NCI-H82 treated with DMSO at 0.1 percent for 48 hours (cell line): ENCODE measurements around the gene HAAO.
"Not testable (repeated sequence)": the region's sequence is repeated elsewhere in the genome, so short reads cannot be mapped to it uniquely, and the experiment has no call there.

Experiments
- DNase-seq: peaks from one replicate; lab custom pipeline; 2025; ENCODE audit not compliant: unreplicated experiment; lab: John Stamatoyannopoulos, UW

Gene HAAO

DNA sequence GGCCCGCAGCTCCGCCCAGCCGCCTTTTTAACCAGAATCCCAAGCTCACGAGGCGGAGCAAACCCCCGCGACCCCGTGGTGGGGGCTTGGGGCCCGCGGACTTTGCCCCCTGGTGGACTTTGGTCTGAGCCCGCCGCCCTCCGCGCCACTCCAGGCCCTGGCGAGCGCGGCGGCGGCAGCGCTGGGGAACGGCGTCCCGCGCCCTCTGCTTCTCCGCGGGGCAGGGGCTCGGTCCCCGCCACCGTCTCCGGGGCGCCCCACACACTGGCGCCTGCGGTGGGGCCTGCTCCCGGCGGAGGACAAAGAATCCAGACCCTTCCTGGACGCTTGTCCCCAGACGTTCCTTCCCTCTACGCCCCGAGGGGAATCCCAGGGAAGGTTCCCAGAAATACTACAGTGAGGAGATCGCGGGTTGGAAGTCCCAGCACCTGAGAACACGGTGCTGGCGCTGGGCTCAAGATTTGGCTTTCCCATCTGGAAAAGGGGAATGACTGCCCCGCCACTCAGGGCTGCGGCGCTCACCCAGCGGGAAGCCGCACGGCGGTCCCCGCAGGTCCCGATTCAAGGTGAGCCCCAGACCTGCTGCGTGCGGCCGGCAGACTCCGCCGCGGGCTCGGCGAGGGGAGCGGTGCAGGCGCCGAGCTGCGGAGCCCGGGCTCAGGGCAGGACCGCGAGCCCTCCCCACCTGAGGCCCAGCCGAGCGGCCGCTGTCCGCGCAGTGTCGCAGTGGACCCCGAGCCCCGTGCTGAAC is at the start of gene HAAO:
TSS of gene HAAO (minus strand) at position 1 of the 751 bp plus-strand sequence. CDS start 47 bp downstream, outside the sequence.
- no peak for DNase-seq

DNA sequence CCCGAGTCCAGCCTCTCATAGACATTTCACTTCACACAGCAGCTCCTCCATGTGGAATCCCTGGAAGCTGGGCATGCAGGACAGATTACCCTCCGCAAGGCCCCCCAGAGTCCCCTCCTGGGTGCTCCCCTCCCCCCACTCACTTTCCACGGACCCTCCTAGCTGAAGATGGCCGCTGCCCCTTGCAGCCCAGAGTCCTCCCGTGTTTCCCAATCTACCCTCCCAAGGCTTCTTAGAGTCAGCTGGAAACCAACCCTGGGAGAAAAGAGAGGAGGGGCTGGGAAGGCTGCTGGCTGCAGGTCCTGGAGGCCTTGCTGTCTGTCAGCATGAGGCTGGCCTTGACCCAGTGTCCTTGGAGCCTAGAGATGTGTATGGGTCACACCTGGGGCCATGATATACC is 49.0 kb upstream of the HAAO start:
- no peak for DNase-seq

DNA sequence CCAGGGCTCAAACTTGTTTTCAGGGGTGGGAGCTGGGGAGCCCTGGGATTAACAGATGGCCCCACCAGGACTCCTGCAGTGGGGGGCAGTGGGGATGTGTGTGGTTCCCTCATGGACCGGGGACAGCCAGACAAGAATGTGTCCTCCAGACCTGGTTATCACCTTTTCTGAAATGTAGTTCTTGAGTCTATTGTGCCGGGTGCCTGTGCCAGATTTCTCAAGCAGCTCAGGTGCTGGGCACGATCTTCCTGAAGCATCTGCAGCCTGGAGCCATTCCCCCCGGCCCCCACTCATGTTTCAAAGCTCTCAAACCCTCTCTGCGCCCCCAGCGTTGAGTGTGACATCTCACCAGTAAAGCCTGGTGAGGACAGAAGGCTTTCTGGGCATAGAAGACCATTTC is 48.4 kb upstream of the HAAO start:
- DNase-seq: no peak

DNA sequence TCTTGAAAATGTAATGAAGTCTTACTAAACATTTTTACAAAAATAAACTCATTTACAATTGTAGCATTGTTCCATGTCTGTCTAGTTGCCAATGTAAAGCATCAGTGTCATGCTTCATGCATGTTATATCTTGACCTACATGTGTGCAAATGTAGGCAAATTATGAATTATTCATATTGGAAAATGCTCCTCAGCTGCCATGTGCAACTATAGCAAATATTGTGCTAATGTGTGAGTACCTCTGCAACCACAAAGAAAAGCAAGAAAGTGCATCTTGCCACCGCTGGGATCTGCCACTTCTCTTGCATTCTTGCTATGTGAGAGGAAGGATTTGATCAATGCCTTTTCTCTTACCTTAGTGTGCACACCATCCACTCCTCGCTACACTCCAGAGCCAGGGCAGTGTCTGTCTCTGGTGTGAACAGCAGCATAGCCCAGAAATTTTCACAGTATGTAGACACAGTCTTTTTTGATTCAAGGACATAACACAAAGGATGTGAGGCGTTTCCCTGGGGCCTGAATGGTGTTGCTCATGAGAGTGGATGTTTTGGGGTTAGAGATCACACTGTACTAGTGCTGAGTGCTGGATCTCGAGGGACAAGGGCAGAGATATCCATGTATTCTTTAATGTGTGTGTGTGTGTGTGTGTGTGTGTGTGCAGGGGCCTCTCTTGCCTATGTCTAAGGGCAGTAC is 47.6 kb upstream of the HAAO start:
- no peak for DNase-seq

DNA sequence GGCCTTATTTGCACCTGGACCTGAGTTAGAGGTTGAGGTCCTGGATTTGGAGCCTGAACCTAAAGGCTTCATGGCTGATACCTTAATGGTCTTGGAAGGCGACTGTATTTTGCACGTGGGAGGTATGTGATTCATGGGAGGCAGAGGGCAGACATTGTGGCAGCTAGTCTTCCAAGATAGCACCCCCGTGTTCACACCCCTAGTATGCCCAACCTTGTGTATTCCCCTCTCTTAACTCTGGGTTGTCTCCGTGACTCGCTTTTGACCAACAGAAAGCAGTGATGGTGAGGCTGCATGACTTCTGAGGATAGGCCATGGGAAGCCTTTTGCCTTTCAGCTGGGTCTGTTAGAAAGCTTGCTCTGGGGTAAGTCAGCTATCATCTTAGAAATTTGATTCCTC is 45.8 kb upstream of the HAAO start:
- DNase-seq: no peak

- DNase-seq: no peak
Measured at GRCh38 chr2:42835577-42836371, 43.4 kb upstream of the HAAO start.

- DNase-seq: no peak
Measured at GRCh38 chr2:42834161-42834560, 41.8 kb upstream of the HAAO start.

- DNase-seq: no peak
Measured at GRCh38 chr2:42832289-42832634, 39.9 kb upstream of the HAAO start.

DNA sequence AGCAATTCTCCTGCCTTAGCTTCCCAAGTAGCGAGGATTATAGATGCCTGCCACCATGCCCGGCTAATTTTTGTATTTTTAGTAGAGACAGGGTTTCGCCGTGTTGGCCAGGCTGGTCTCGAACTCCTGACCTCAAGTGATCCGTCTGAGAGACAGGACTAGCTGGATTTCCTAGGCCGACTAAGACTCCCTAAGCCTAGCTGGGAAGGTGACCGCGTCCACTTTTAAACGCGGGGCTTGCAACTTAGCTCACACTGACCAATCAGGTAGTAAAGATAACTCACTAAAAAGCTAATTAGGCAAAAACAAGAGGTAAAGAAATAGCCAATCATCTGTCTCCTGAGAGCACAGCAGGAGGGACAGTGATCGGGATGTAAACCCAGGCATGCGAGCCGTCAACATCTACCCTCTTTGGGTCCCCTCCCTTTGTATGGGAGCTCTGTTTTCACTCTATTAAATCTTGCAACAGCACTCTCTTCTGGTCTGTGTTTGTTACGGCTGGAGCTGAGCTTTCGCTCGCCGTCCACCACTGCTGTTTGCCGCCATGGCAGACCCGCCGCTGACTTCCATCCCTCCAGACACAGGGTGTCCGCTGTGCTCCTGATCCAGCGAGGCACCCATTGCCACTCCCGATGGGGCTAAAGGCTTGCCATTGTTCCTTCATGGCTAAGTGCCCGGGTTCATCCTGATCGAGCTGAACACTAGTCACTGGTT is 39.3 kb upstream of the HAAO start:
- not testable (repeated sequence) for DNase-seq

GRCh38 chr2:42830922-42831574 is 38.7 kb upstream of the HAAO start:
- no peak for DNase-seq

DNA sequence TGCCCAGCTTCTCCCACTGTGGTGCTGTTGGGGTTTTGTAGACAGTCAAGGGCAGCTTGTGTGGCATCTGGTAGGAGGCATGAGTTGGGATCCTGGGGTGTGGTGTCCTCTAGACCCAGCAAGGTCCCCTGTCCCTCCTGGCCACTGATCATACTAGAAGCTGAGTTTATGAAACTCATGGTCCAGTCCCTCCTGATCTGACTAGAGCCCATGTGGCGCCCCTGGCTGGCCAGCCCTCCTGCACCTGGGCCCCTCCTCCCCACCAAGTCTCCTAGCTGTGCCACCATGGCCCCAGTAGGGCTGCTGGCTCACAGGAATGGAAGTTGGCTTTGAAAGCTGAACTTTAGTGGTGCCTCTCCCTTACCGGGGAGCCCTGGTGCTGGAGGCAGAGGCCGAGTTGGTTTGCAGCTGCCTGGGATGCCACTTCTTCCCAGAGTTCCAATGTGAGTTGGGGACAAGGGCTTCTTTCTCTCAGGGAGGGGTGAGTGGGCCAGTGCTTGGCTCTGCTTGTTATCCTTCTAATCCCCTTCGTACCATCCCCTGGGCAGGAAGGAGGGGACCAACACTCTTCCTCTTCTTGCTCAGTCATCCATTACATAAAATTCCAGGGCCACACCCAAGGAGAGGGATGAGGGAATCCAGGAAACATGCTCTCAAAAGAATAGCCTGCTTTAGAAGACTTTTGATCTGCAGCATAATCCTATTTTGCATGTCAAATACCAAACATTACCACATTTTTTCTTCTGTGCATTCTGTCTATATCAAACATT is 37.5 kb upstream of the HAAO start:
- no peak for DNase-seq

GRCh38 chr2:42828487-42829425 is 36.4 kb upstream of the HAAO start:
- peak; percentile 36 for DNase-seq

GRCh38 chr2:42827647-42828486 is 35.5 kb upstream of the HAAO start:
- DNase-seq: peak; percentile 66

DNA sequence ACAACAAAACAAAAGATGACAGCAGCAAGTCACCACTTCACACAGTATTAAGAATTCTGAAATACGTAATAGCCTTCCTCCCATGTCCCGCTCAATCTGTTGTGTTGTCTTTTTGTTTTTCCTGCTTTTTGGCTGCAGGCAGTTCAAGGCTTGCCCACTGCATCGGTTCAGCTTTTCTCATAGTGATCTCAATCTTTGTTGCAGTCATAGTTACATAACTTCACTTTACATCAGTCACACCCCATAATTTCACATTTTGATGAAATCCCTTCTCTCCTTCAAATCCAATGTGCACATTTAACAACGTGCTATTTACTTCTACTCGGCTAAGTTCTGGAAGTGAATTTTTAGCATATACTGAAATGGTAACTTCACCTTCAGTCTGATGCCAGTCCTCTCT is 33.8 kb upstream of the HAAO start:
- DNase-seq: no peak

DNA sequence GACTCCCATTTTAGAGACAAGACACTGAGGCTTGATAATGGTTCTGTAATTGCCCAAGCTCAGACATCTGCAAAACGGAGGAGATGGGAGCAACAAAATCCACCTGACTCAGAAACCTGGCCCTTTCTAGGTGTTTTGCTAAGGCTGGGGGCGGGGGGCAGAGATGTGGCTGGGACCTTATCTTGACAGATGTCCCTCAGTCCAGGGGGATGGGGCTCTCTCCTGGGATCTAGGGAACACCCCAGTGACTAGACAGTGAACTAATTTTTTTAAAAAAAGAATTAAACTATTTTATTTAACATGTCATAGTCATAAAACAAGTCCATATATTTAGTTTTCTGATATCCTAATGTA is 32.0 kb upstream of the HAAO start:
- no peak for DNase-seq

DNA sequence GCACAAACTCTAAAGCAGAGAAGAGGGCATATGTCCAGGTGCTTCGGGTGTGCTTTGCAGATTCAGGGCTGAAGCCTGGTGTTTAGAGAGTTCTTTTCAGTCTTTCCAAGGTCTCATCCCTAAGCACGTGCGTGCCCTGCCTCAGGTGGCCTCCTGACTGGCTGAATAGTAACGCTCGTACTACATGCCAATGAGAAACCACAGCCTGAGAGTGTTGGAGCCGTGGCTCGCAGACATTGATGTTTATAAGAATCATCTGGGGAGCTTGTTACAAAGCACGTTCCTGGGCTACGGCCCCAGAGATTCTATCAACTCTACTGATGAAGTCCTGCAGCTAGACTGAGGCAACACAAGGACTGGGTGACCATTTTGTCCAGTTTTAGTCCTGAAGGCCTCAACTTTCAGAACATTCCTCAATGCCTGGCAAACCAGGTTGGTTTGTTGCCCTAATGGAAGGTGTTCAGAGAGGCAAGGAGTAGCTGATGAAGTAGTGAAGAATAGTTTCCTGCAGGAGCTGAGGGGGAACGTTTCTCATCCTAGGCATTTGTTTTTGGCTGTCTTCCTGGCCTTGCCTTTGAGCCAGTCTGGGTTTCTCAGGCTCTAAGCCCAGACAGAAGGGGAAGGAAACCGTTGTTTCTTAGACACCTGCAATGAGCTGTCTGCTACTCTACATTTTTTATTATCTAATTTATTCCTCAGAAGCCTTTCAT is 31.5 kb upstream of the HAAO start:
- no peak for DNase-seq

GRCh38 chr2:42819160-42819559 is 26.8 kb upstream of the HAAO start:
- no peak for DNase-seq

DNA sequence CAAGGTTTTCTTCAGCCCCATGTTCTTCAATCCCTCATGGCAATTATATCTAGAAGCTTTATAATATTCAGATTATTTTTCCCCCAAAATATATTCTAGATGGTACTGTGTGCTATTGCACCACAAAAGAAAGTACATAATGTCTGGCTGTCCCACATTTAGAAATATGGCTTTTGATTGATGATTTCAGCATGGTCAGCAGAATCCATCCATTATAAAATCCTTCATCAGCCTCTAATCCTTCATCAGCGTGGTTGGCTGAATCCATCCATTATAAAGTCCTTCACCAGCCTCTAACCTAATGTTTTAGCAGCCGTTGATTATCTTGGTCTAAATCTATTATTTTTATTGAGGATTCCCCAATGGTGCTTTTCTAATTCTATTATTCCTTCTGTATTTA is 23.3 kb upstream of the HAAO start:
- no peak for DNase-seq
